GM12892 (cell line): ENCODE data around the gene OTOP2.

Experiments
- POLR2A ChIP-seq: IDR thresholded peaks from 2 replicates; pipeline ENCODE4 v1.6.1; 2011; ENCODE audit warnings: low read depth, low read length, control low read depth
- POLR2AphosphoS5 ChIP-seq: IDR thresholded peaks from 2 replicates; pipeline ENCODE4 v1.6.1; 2011; ENCODE audit warnings: low read depth, low read length, control low read depth
- TAF1 ChIP-seq: IDR thresholded peaks from 2 replicates; pipeline ENCODE4 v1.6.1; 2011; ENCODE audit warnings: low read depth, mild to moderate bottlenecking, control low read depth, low read length, borderline replicate concordance

DNA sequence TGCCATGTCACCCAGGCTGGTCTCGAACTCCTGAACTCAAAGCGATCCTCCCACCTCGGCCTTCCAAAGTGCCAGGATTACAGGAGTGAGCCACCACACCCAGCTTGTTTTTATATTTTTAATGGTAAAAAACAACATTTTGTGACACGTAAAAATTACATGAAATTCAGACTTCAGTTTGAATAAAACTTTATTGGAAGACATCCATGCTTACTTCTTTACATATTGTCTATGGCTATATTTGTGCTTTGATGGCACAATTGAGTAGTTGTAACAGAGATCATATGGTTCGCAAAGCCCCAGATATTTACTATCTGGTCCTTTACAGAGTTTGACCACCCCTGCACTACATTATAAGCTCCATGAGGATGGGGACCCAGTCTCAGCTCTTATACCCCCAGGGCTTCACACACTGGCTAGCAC lies 49.4 kb upstream of the OTOP2 start:
- no peak for TF ChIP-seq POLR2A
- TF ChIP-seq POLR2AphosphoS5 = no peak
- TF ChIP-seq TAF1 = no peak
